HCT116 (cell line): ENCODE data around the gene TRIB2. TPM values are rescaled to one million over a fixed set of nuclear protein-coding genes. Genes with fewer than 3 reads are reported as not detected.

Experiments
- ATAC-seq: fragments of 200-7000 bp; cut with Tn5 transposase; 2 replicates; pipeline ENCODE4 v1.9.1; 2020; ENCODE audit warnings: mild to moderate bottlenecking, moderate library complexity
- BruUV-seq: library from RNA; stranded (reverse); fragments of 400-500 nt; replicated peaks from 2 replicates; lab custom pipeline; 2021; lab: Mats Ljungman, UMichigan
- CTCF ChIA-PET: fragments of 300-600 bp; sonication (Branson Sonifier 250); formaldehyde crosslinking; loops from one replicate; lab custom pipeline; 2021; ENCODE audit warnings: antibody characterized with exemption; lab: Charles Lee
- POLR2A ChIA-PET: fragments of 300-600, 350-600 bp; sonication (Branson Sonifier 250); formaldehyde crosslinking; loops from one replicate; lab custom pipeline; 2021; ENCODE audit warnings: antibody characterized with exemption; lab: Charles Lee
- RAD21 ChIA-PET, 2 experiments: fragments of 300-600 bp; sonication (Branson Sonifier 250); formaldehyde crosslinking; loops; one replicate each; lab custom pipeline; 2023; ENCODE audit warnings: low total read pairs in 2 of 2; ENCODE audit not compliant: uncharacterized antibody in 2 of 2, unreplicated experiment in 2 of 2, low non-redundant PET in 1 of 2; lab: Charles Lee
- DNase-seq: peaks from one replicate; pipeline ENCODE4 v3.0.0-alpha.2; 2010; ENCODE audit warnings: low read depth, low spot score
- H2AFZ ChIP-seq: fragments of 200-600 bp; shearing (Covaris generic), sonication (generic); 2 replicates; pipeline ENCODE4 v1.6.1; 2017; ENCODE audit warnings: low read depth, mixed run types, mixed read lengths, antibody characterized with exemption, low read length; ENCODE audit not compliant: poor library complexity, severe bottlenecking
- H3K27ac ChIP-seq: 2 replicates; pipeline ENCODE4 v1.5.1; 2012; ENCODE audit warnings: low read depth, low read length
- H3K27me3 ChIP-seq: fragments of 200-600 bp; sonication (generic); 2 replicates; pipeline ENCODE4 v1.6.1; 2016; ENCODE audit warnings: mixed run types, low read length, mixed read lengths; ENCODE audit not compliant: insufficient read depth
- H3K36me3 ChIP-seq, 2 experiments: fragments of 200-500 bp in 1 of 2; fragments of 200-600 bp in 1 of 2; sonication (Bioruptor generic) in 1 of 2; sonication (generic) in 1 of 2; 2 replicates each; pipeline versions ENCODE4 v1.5.1 to v1.6.1; 2014 to 2016; ENCODE audit warnings: low read length in 2 of 2, inconsistent platforms in 1 of 2, mixed read lengths in 1 of 2, mixed run types in 1 of 2; ENCODE audit not compliant: insufficient read depth in 2 of 2, control insufficient read depth in 1 of 2
- H3K4me1 ChIP-seq, 2 experiments: fragments of 200-600 bp in 1 of 2; sonication (generic) in 1 of 2; 2 replicates each; pipeline versions ENCODE4 v1.5.1 to v1.6.1; 2012 to 2017; ENCODE audit warnings: low read length in 2 of 2, inconsistent platforms in 1 of 2, mild to moderate bottlenecking in 1 of 2, mixed read lengths in 1 of 2, mixed run types in 1 of 2, moderate library complexity in 1 of 2; ENCODE audit not compliant: insufficient read depth in 2 of 2, control insufficient read depth in 1 of 2
- H3K4me2 ChIP-seq: fragments of 200-600 bp; sonication (generic); 2 replicates; pipeline ENCODE4 v1.6.1; 2017; ENCODE audit warnings: mixed run types, low read length, mixed read lengths
- H3K4me3 ChIP-seq, 2 experiments: fragments of 200-600 bp in 1 of 2; sonication (generic) in 1 of 2; replicated peaks in 1 of 2; 2 replicates each; pipeline ENCODE4 v1.5.1; 2011 to 2016; ENCODE audit warnings: low read length in 2 of 2, control low read depth in 1 of 2, low read depth in 1 of 2, mild to moderate bottlenecking in 1 of 2, mixed read lengths in 1 of 2, mixed run types in 1 of 2
- H3K79me2 ChIP-seq: fragments of 200-600 bp; sonication (generic); 2 replicates; pipeline ENCODE4 v1.6.1; 2017; ENCODE audit warnings: mild to moderate bottlenecking, mixed run types, low read length, moderate library complexity, mixed read lengths; ENCODE audit not compliant: insufficient read depth
- H3K9ac ChIP-seq: fragments of 200-600 bp; sonication (generic); 2 replicates; pipeline ENCODE4 v1.6.1; 2016; ENCODE audit warnings: low read length, mixed read lengths
- H3K9me2 ChIP-seq: fragments of 200-600 bp; sonication (generic), shearing (Covaris generic); 2 replicates; pipeline ENCODE4 v1.6.1; 2017; ENCODE audit warnings: mixed run types, mild to moderate bottlenecking, moderate library complexity; ENCODE audit not compliant: insufficient read depth
- H3K9me3 ChIP-seq, 2 experiments: fragments of 200-500 bp in 1 of 2; fragments of 200-600 bp in 1 of 2; sonication (Bioruptor generic) in 1 of 2; sonication (generic) in 1 of 2; 2 replicates each; pipeline ENCODE4 v1.6.1; 2014 to 2017; ENCODE audit warnings: low read length in 2 of 2, mixed read lengths in 2 of 2, inconsistent platforms in 1 of 2, low read depth in 1 of 2, mild to moderate bottlenecking in 1 of 2, mixed run types in 1 of 2, moderate library complexity in 1 of 2; ENCODE audit not compliant: control insufficient read depth in 1 of 2, insufficient read depth in 1 of 2
- H4K20me1 ChIP-seq: fragments of 200-600 bp; sonication (generic), shearing (Covaris generic); 2 replicates; pipeline ENCODE4 v1.6.1; 2017; ENCODE audit warnings: mixed run types, mild to moderate bottlenecking, moderate library complexity; ENCODE audit not compliant: insufficient read depth
- CEBPB ChIP-seq: IDR thresholded peaks from 2 replicates; pipeline ENCODE4 v1.6.1; 2012; ENCODE audit warnings: low read depth
- EGR1 ChIP-seq: IDR thresholded peaks from 2 replicates; pipeline ENCODE4 v1.6.1; 2012; ENCODE audit warnings: low read depth
- EZH2phosphoT487 ChIP-seq: fragments of 200-600 bp; IDR thresholded peaks from 2 replicates; pipeline ENCODE4 v1.6.1; 2018; ENCODE audit warnings: antibody characterized with exemption, borderline replicate concordance
- JUND ChIP-seq: IDR thresholded peaks from 2 replicates; pipeline ENCODE4 v1.6.1; 2012
- SIN3A ChIP-seq: IDR thresholded peaks from 2 replicates; pipeline ENCODE4 v1.6.1; 2012; ENCODE audit warnings: low read depth
- SP1 ChIP-seq: IDR thresholded peaks from 2 replicates; pipeline ENCODE4 v1.6.1; 2012; ENCODE audit warnings: low read depth
- ZFX ChIP-seq: fragments of 450-650 bp; IDR thresholded peaks from 2 replicates; pipeline ENCODE4 v1.6.1; 2017
- intact Hi-C: fragments of 100-400 bp; cut with micrococcal nuclease; formaldehyde crosslinking; loops from 2 replicates; pipeline ENCODE4 v1.10.0; 2022
- total RNA-seq: library from RNA; stranded (reverse); gene quantifications from one replicate; pipeline ENCODE4 v1.2.1, GENCODE V29; 2021; ENCODE audit not compliant: unreplicated experiment
- TF ChIP-seq, protein P1 (sequence below): IDR thresholded peaks from 2 replicates; pipeline ENCODE4 v1.6.1; 2012; ENCODE audit warnings: low read depth

TRIB2 gene
- total RNA-seq, 1 experiment from 2014 or later: 12.4 TPM

GRCh38 chr2:12708508-12709206, 8.1 kb upstream of the TRIB2 start:
- no peaks in the 10 kb centered on the region for H3K79me2 ChIP-seq
- no peaks in the 10 kb centered on the region for H3K4me1 ChIP-seq
- no peak overlapping the region for H3K4me2 ChIP-seq
- H2AFZ ChIP-seq: no peak overlapping the region
- intact Hi-C loops: no loop called here
- no peaks in the 10 kb centered on the region for H3K9me3 ChIP-seq
- DNase-seq: no peak
- CTCF ChIA-PET: no interaction called here
- RAD21 ChIA-PET: no interaction called here
- POLR2A ChIA-PET: no interaction called here
- H3K9ac ChIP-seq: no peak overlapping the region
- H3K27ac ChIP-seq: no peak overlapping the region
- no peaks in the 10 kb centered on the region for H3K9me2 ChIP-seq
- no peaks in the 10 kb centered on the region for H3K36me3 ChIP-seq
- ATAC-seq: no peak
- TF ChIP-seq ZFX: no peak
- TF ChIP-seq SIN3A: no peak
- no peak for TF ChIP-seq SP1
- TF ChIP-seq, protein P1, sequence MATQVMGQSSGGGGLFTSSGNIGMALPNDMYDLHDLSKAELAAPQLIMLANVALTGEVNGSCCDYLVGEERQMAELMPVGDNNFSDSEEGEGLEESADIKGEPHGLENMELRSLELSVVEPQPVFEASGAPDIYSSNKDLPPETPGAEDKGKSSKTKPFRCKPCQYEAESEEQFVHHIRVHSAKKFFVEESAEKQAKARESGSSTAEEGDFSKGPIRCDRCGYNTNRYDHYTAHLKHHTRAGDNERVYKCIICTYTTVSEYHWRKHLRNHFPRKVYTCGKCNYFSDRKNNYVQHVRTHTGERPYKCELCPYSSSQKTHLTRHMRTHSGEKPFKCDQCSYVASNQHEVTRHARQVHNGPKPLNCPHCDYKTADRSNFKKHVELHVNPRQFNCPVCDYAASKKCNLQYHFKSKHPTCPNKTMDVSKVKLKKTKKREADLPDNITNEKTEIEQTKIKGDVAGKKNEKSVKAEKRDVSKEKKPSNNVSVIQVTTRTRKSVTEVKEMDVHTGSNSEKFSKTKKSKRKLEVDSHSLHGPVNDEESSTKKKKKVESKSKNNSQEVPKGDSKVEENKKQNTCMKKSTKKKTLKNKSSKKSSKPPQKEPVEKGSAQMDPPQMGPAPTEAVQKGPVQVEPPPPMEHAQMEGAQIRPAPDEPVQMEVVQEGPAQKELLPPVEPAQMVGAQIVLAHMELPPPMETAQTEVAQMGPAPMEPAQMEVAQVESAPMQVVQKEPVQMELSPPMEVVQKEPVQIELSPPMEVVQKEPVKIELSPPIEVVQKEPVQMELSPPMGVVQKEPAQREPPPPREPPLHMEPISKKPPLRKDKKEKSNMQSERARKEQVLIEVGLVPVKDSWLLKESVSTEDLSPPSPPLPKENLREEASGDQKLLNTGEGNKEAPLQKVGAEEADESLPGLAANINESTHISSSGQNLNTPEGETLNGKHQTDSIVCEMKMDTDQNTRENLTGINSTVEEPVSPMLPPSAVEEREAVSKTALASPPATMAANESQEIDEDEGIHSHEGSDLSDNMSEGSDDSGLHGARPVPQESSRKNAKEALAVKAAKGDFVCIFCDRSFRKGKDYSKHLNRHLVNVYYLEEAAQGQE: no peak
- no peak for TF ChIP-seq EGR1
- TF ChIP-seq JUND: no peak
- no peak for TF ChIP-seq EZH2phosphoT487
- no peak for TF ChIP-seq CEBPB
- H4K20me1 ChIP-seq: no peaks in the 10 kb centered on the region
- H3K4me3 ChIP-seq: no peak overlapping the region
- no peaks in the 10 kb centered on the region for H3K27me3 ChIP-seq
- no TSS peak for BruUV-seq
